GM19351 (cell line): ENCODE data around the gene CNST.
"Not testable (repeated sequence)": the region's sequence is repeated elsewhere in the genome, so short reads cannot be mapped to it uniquely, and the experiment has no call there.

Experiments
- ATAC-seq: cut with Tn5 transposase; IDR thresholded peaks from one replicate; pipeline ENCODE4 v1.9.1; 2021; ENCODE audit warnings: mild to moderate bottlenecking, moderate library complexity; ENCODE audit not compliant: unreplicated experiment

The CNST gene

GRCh38 chr1:246613096-246613758, 47.0 kb downstream of the CNST start:
- no peak for ATAC-seq

- ATAC-seq, result no peak
These were observed 50.9 kb downstream of the CNST start for GRCh38 chr1:246617156-246617555.

- ATAC-seq, result no peak
These were observed 51.5 kb downstream of the CNST start for GRCh38 chr1:246617768-246618167.

- no peak for ATAC-seq
These were observed 52.1 kb downstream of the CNST start for GRCh38 chr1:246618240-246618808.

- ATAC-seq, result no peak
These were observed 55.9 kb downstream of the CNST start for GRCh38 chr1:246622035-246622652.

- no peak for ATAC-seq
These were observed 57.8 kb downstream of the CNST start for GRCh38 chr1:246624091-246624490.

GRCh38 chr1:246629030-246629429, 62.8 kb downstream of the CNST start:
- peak; percentile 95 for ATAC-seq

- ATAC-seq, result peak; percentile 37
These were observed 63.7 kb downstream of the CNST start for GRCh38 chr1:246629976-246630375.

GRCh38 chr1:246631426-246631825, 65.2 kb downstream of the CNST start:
- no peak for ATAC-seq

GRCh38 chr1:246632281-246633168, 66.3 kb downstream of the CNST start:
- no peak for ATAC-seq

GRCh38 chr1:246634659-246635058, 68.4 kb downstream of the CNST start:
- ATAC-seq, result not testable (repeated sequence)

GRCh38 chr1:246638941-246639655, 72.8 kb downstream of the CNST start:
- ATAC-seq, result no peak

- no peak for ATAC-seq
These were observed 73.5 kb downstream of the CNST start for GRCh38 chr1:246639732-246640131.

GRCh38 chr1:246640747-246641146, 74.5 kb downstream of the CNST start:
- ATAC-seq, result no peak

- no peak for ATAC-seq
These were observed 75.1 kb downstream of the CNST start for GRCh38 chr1:246641394-246641793.

GRCh38 chr1:246642719-246643118, 76.5 kb downstream of the CNST start:
- no peak for ATAC-seq

GRCh38 chr1:246647113-246647512, 80.9 kb downstream of the CNST start:
- ATAC-seq, result no peak

GRCh38 chr1:246647513-246647912, 81.3 kb downstream of the CNST start:
- no peak for ATAC-seq

GRCh38 chr1:246651012-246651695, 84.9 kb downstream of the CNST start:
- ATAC-seq, result no peak

- ATAC-seq, result no peak
These were observed 92.3 kb downstream of the CNST start for GRCh38 chr1:246658567-246658966.
